ENCODE measurements around the gene ETV3L. TPM values are rescaled to one million over a fixed set of nuclear protein-coding genes. Genes with fewer than 3 reads are reported as not detected.
A peak's percentile ranks its signal among the peaks of the same experiment; 100 is the strongest.

Gene ETV3L
- total RNA-seq, 1 donor from 2014 or later: not detected

DNA sequence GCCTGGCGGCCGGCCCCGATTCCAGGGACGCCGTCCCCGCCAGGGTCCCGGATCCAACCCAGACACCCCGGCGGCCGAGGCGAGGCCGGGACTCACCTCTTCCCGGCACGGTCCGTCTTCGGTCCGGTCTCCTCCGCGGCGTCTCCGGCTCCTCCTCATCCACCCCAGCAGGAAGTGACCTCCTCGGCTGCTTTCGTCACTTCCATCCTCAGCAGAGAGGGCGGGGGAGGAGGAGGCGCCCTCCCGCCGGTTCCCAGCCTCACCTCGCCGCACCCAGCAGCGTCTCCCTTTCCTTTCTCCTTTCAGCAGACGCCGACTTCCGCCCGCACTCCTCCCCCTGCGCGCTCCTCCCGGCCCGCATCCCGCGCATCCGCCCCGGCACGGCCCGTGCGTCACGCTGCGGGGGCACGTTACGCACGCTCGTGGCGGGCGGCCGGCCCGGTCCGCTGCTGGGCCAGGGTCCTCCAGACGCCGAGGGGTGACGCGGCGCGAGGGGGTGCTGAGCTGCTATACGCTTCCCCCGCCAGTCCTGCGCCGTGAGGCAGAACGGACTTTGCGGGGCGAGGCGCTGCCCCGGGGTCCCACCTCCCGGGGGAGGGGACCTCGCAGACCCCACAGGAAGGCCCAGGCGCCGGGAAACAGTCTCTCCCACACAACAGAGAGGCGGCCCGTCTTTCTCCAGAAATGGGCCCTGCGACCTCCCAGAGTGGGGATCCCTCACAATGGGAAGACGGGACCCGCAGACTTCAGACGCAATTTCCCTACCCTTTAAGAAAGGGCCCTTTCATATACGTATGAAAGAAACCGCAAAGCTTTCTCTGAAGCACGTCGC is 38.8 kb upstream of the ETV3L start, which contains the start of gene ETV3:
Gene ETV3 (minus strand): TSS at position 176 of the 832 bp plus-strand sequence. CDS start 2,043 bp downstream, outside the sequence.
- DNase-seq (ENCODE audit: low read depth): peak; percentile 71
- TF ChIP-seq, protein P1, sequence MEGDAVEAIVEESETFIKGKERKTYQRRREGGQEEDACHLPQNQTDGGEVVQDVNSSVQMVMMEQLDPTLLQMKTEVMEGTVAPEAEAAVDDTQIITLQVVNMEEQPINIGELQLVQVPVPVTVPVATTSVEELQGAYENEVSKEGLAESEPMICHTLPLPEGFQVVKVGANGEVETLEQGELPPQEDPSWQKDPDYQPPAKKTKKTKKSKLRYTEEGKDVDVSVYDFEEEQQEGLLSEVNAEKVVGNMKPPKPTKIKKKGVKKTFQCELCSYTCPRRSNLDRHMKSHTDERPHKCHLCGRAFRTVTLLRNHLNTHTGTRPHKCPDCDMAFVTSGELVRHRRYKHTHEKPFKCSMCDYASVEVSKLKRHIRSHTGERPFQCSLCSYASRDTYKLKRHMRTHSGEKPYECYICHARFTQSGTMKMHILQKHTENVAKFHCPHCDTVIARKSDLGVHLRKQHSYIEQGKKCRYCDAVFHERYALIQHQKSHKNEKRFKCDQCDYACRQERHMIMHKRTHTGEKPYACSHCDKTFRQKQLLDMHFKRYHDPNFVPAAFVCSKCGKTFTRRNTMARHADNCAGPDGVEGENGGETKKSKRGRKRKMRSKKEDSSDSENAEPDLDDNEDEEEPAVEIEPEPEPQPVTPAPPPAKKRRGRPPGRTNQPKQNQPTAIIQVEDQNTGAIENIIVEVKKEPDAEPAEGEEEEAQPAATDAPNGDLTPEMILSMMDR (IDR thresholded peaks at IDR 0.05; ENCODE audit: insufficient read depth, low read length, poor library complexity, severe bottlenecking): no peak

DNA sequence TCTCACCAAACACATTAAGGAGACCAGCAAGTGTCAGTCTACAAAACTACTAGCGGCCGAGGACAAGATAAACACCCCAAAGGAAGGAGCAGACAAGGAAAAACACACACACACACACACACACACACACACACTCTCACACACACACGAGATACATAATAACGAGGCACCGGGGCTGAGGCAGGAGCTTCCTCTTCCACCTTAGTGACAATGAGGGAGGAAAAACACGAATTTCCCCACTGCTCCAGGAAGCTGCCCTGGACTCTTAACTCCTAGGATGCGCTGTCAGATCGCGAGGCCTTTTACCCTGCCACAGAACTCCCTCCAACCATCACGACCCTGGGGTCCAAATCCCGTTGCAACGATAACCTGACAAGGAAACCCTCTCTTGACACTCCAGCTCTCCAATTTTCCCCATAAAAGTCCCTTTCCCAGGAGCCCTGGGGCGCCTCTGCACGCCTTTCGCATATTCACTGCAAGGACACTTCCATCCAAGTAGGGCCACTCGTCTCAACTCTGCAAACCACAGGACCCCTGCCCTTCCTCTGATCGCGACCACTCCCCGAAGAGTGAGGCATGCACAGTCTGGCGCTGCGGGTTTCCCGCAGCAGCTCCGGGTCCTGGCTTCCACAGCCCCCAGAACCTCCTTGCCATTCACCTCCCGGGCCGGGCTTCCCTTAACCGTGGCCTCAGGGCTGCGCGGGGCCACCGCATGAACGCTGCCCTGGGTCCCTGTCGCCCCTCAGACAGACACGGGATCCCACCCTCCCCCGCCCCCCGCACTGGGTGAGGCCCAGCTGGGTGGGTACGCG is 38.0 kb upstream of the ETV3L start:
- peak overlapping the region; percentile 82 for H3K4me3 ChIP-seq (ENCODE audit: low read depth, low read length)
- H3K36me3 ChIP-seq (ENCODE audit: control insufficient read depth, insufficient read depth, low read length): no peaks in the 10 kb centered on the region
- H3K27me3 ChIP-seq (ENCODE audit: control insufficient read depth, insufficient read depth, low read length): no peaks in the 10 kb centered on the region
- TF ChIP-seq, protein P1 (IDR thresholded peaks at IDR 0.05; ENCODE audit: insufficient read depth, low read length, poor library complexity, severe bottlenecking): no peak
- no peak for DNase-seq (ENCODE audit: low read depth)

More for the DNA sequence above, 38.8 kb upstream of the ETV3L start, which contains the start of gene ETV3:
- Histone ChIP-seq H3K27me3 (ENCODE audit: control insufficient read depth, insufficient read depth, low read length) (no peaks in the 10 kb centered on the region), H3K4me3 (ENCODE audit: low read depth, low read length) (peak within 1 kb of the TSS; percentile 82), H3K36me3 (ENCODE audit: control insufficient read depth, insufficient read depth, low read length) (no peaks in the 10 kb centered on the region)

DNA sequence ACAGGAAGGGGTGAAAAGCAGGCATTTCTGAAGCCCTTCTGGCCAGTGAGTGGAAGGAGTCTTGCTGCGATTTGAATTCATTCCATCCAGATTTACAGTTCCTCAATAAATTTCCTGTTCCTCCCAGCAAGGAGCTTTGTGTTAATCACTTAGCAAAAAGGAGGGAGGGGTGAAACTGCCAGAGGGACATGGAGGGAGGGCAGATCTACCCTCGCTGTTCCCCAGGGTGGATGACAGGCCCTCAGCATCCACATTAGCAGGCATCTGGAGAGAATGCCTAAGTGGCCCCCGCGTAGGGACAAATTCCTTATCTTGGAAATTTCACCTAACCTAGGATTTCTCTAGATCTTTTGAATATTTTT is 37.4 kb upstream of the ETV3L start:
- TF ChIP-seq, protein P1 (IDR thresholded peaks at IDR 0.05; ENCODE audit: insufficient read depth, low read length, poor library complexity, severe bottlenecking): no peak
- DNase-seq (ENCODE audit: low read depth): no peak
- Histone ChIP-seq H3K4me3 (ENCODE audit: low read depth, low read length) (peak overlapping the region; percentile 82), H3K27me3 (ENCODE audit: control insufficient read depth, insufficient read depth, low read length) (no peaks in the 10 kb centered on the region), H3K36me3 (ENCODE audit: control insufficient read depth, insufficient read depth, low read length) (no peaks in the 10 kb centered on the region)

DNA sequence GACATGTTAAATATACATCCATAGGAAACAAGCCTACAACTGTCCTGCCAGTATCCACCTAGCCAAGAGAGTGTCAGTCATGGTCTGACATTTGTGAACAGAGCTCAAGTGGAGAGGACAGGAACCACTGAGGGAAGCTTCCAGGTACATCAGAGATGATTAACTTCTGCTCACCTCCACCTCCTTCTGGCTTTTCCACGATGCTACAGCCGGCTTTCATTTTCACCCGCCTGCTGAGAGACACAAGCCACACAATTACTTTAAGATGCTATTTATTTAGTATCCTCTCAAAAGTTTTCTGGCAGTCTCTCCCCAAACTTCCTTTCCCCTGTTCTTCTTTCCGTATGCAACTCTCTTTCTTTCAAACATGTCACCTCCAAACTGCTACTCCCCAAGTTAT is 36.5 kb upstream of the ETV3L start:
- TF ChIP-seq, protein P1 (IDR thresholded peaks at IDR 0.05; ENCODE audit: insufficient read depth, low read length, poor library complexity, severe bottlenecking): peak; percentile 6
- H3K27me3 ChIP-seq (ENCODE audit: control insufficient read depth, insufficient read depth, low read length): no peaks in the 10 kb centered on the region
- DNase-seq (ENCODE audit: low read depth): no peak
- H3K4me3 ChIP-seq (ENCODE audit: low read depth, low read length): no peak overlapping the region
- no peaks in the 10 kb centered on the region for H3K36me3 ChIP-seq (ENCODE audit: control insufficient read depth, insufficient read depth, low read length)

DNA sequence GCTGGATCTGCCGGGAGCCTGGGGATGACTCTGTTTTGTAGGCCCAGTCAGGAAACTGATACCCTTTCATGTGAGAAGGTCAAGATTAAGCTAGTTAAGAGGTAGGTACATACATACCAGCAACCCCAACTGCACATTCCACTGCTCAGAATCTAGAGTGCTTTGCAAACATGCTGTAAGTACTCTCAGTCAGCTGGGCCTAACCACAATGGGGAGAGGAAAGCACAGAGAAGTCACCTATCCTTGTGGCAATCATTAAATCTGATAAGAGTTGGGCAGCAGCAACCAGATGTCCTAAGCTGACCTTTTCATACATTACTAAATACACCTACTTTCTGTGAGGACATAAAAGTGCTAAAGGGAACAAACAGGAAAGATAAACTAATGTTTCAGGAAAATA is 36.0 kb upstream of the ETV3L start:
- DNase-seq (ENCODE audit: low read depth): no peak
- Histone ChIP-seq H3K4me3 (ENCODE audit: low read depth, low read length) (no peak overlapping the region), H3K27me3 (ENCODE audit: control insufficient read depth, insufficient read depth, low read length) (no peaks in the 10 kb centered on the region), H3K36me3 (ENCODE audit: control insufficient read depth, insufficient read depth, low read length) (no peaks in the 10 kb centered on the region)
- TF ChIP-seq, protein P1 (IDR thresholded peaks at IDR 0.05; ENCODE audit: insufficient read depth, low read length, poor library complexity, severe bottlenecking): no peak
